ENCODE data around the gene TMC1.

GRCh38 chr9:72491242-72491641, 30.2 kb upstream of the TMC1 start:
- TF ChIP-seq EZH2phosphoT487 (IDR thresholded peaks at IDR 0.05; ENCODE audit: borderline replicate concordance) = no peak
- TF ChIP-seq CTCF (conservative IDR thresholded peaks at IDR 0.05; ENCODE audit: low read length) = no peak
